GM23338 (cell line): ENCODE measurements around the gene SPATA2L. TPM values are rescaled to one million over a fixed set of nuclear protein-coding genes. Genes with fewer than 3 reads are reported as not detected.

ENCODE experiments used
- ATAC-seq: fragments of 200-7000 bp; cut with Tn5 transposase; 3 replicates; pipeline ENCODE4 v1.9.1; 2020
- DNase-seq: peaks from one replicate; pipeline ENCODE4 v3.0.0-alpha.2; 2015; ENCODE audit warnings: low spot score
- H2AFZ ChIP-seq: fragments of 200-600 bp; sonication (generic); 2 replicates; pipeline ENCODE4 v1.8.0; 2016; ENCODE audit warnings: antibody characterized with exemption, mild to moderate bottlenecking, moderate library complexity
- H3F3A ChIP-seq: fragments of 200-600 bp; sonication (generic); replicated peaks from 2 replicates; pipeline ENCODE4 v1.8.0; 2017; ENCODE audit warnings: antibody characterized with exemption, mixed run types, low read depth
- H3K27ac ChIP-seq: fragments of 200-600 bp; sonication (generic); 2 replicates; pipeline ENCODE4 v1.6.1; 2016; ENCODE audit warnings: low read depth
- H3K27me3 ChIP-seq: fragments of 200-600 bp; sonication (generic); 2 replicates; pipeline ENCODE4 v1.8.0; 2016; ENCODE audit warnings: mild to moderate bottlenecking, mixed run types, moderate library complexity; ENCODE audit not compliant: insufficient read depth
- H3K36me3 ChIP-seq: fragments of 200-600 bp; sonication (generic); 2 replicates; pipeline ENCODE4 v1.8.0; 2016; ENCODE audit warnings: mild to moderate bottlenecking; ENCODE audit not compliant: insufficient read depth
- H3K4me1 ChIP-seq: fragments of 200-600 bp; sonication (generic); 2 replicates; pipeline ENCODE4 v1.8.0; 2016; ENCODE audit warnings: mild to moderate bottlenecking, moderate library complexity; ENCODE audit not compliant: insufficient read depth
- H3K4me2 ChIP-seq: fragments of 200-600 bp; sonication (generic); 2 replicates; pipeline ENCODE4 v1.7.1; 2017; ENCODE audit warnings: mixed run types
- H3K4me3 ChIP-seq: fragments of 200-600 bp; sonication (generic); 2 replicates; pipeline ENCODE4 v1.6.1; 2016; ENCODE audit warnings: mixed run types
- H3K79me2 ChIP-seq: fragments of 200-600 bp; sonication (generic); replicated peaks from 2 replicates; pipeline ENCODE4 v1.8.0; 2017; ENCODE audit warnings: mild to moderate bottlenecking; ENCODE audit not compliant: insufficient read depth
- H3K9me2 ChIP-seq: fragments of 200-600 bp; sonication (generic); 2 replicates; pipeline ENCODE4 v1.8.0; 2017; ENCODE audit not compliant: insufficient read depth
- H4K20me1 ChIP-seq: fragments of 200-600 bp; sonication (generic); replicated peaks from 2 replicates; pipeline ENCODE4 v1.8.0; 2017; ENCODE audit warnings: mild to moderate bottlenecking; ENCODE audit not compliant: insufficient read depth
- H3K27ac Mint-ChIP-seq: 2 replicates; pipeline ENCODE4 v1.8.0; 2020; ENCODE audit warnings: inconsistent platforms, mild to moderate bottlenecking, moderate library complexity, mixed read lengths
- H3K27me3 Mint-ChIP-seq: 3 replicates; pipeline ENCODE4 v1.8.0; 2022; ENCODE audit warnings: low read depth, mild to moderate bottlenecking, moderate library complexity, mixed read lengths, inconsistent platforms; ENCODE audit not compliant: insufficient read depth, poor library complexity
- H3K36me3 Mint-ChIP-seq: 3 replicates; pipeline ENCODE4 v1.8.0; 2021; ENCODE audit warnings: low read depth, mild to moderate bottlenecking, inconsistent platforms, moderate library complexity, mixed read lengths
- H3K4me1 Mint-ChIP-seq: 3 replicates; pipeline ENCODE4 v1.8.0; 2020; ENCODE audit warnings: mild to moderate bottlenecking, inconsistent platforms, mixed read lengths
- H3K4me3 Mint-ChIP-seq: 3 replicates; pipeline ENCODE4 v1.8.0; 2021; ENCODE audit warnings: moderate library complexity, mild to moderate bottlenecking, inconsistent platforms, mixed read lengths
- H3K9me3 Mint-ChIP-seq: 3 replicates; pipeline ENCODE4 v1.8.0; 2020; ENCODE audit warnings: moderate library complexity, mild to moderate bottlenecking, inconsistent platforms, mixed read lengths
- EZH2 ChIP-seq: fragments of 200-600 bp; sonication (generic); IDR thresholded peaks from one replicate; pipeline ENCODE4 v1.8.0; 2017; ENCODE audit warnings: antibody characterized with exemption, mild to moderate bottlenecking, low read depth; ENCODE audit not compliant: unreplicated experiment
- EZH2phosphoT487 ChIP-seq: fragments of 200-600 bp; sonication (generic); IDR thresholded peaks from one replicate; pipeline ENCODE4 v1.8.1; 2018; ENCODE audit warnings: antibody characterized with exemption; ENCODE audit not compliant: unreplicated experiment
- JUNB ChIP-seq: IDR thresholded peaks from one replicate; pipeline ENCODE4 v1.6.1; 2016; ENCODE audit warnings: antibody characterized with exemption; ENCODE audit not compliant: unreplicated experiment
- NANOG ChIP-seq: IDR thresholded peaks from 2 replicates; pipeline ENCODE4 v1.6.1; 2016; ENCODE audit warnings: antibody characterized with exemption, borderline replicate concordance
- STAT1 ChIP-seq: IDR thresholded peaks from one replicate; pipeline ENCODE4 v1.6.1; 2016; ENCODE audit warnings: antibody characterized with exemption; ENCODE audit not compliant: unreplicated experiment
- ZNF114 ChIP-seq: fragments of 250-450 bp; sonication (Bioruptor Pico); IDR thresholded peaks from 2 replicates; pipeline ENCODE4 v1.5.0; 2020; ENCODE audit warnings: mild to moderate bottlenecking, moderate library complexity
- ZNF331 ChIP-seq: fragments of 250-450 bp; sonication (Bioruptor Pico); IDR thresholded peaks from 2 replicates; pipeline ENCODE4 v1.5.0; 2020; ENCODE audit warnings: low read depth, mild to moderate bottlenecking, moderate library complexity
- polyA plus RNA-seq: library from polyadenylated mRNA; unstranded; fragments of >200 nt; fragmentation: Nextera tagmentation; extraction: Ambion mirVana; gene quantifications from 2 replicates; pipeline ENCODE4 v1.2.1, GENCODE V29; 2016
- total RNA-seq: library from RNA; depleted of rRNA; stranded (reverse); fragments of >200 nt; shearing (Covaris generic); gene quantifications from 2 replicates; pipeline ENCODE4 v1.2.3, GENCODE V29; 2014
- TF ChIP-seq, protein P1 (sequence below): IDR thresholded peaks from one replicate; pipeline ENCODE4 v1.6.1; 2018; ENCODE audit warnings: antibody characterized with exemption; ENCODE audit not compliant: unreplicated experiment
- TF ChIP-seq, protein P2 (sequence below), 2 experiments: fragments of 200-600 bp in 1 of 2; sonication (generic) in 1 of 2; conservative IDR thresholded peaks; 2 replicates each; pipeline versions ENCODE4 v1.5.1 to v1.6.1; 2016 to 2017; ENCODE audit warnings: antibody characterized with exemption in 2 of 2, low read depth in 2 of 2, mild to moderate bottlenecking in 2 of 2, moderate library complexity in 1 of 2
- TF ChIP-seq, protein P3 (sequence below): IDR thresholded peaks from 2 replicates; pipeline ENCODE4 v1.6.1; 2016; ENCODE audit warnings: antibody characterized with exemption

SPATA2L gene
- total and polyA plus RNA-seq, 2 experiments from 2014 or later = 6.9 to 26.2 TPM

DNA sequence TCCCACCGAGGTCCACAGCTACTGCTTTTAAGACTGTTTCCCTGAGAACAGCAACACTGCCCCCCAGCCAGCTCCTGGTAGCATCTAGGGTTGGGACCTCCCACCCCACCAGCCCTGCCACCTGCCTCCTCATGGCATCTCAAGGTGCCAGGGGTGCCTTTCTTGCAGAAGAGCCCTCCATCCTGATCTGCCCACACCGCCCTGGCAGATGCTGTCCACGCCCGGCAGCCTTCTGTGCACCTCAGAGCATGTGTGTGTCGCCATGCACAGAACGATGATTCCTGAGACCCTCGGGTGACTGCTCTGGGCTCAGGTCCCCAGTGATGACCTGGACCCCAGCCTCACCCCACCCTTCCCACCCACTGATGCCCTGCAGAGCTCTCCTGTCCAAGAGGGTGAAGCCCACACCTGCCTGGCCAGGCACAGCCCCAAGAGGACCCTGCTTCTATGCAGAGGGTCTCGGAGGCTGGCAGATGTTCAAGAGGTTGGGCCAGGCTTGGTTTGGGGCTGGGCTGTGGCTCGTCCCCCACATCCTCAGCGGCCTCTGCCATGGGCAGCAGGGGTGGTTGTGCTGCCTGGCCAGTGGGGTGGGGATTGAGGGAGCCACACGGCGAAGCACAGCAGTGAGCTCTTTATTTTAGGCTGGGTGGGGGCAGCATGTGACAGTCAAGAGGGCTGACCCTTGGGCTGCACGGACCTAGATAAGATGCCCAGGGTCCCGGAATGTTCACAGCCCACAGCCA is 5.2 kb upstream of the SPATA2L start (continued):
- TF ChIP-seq, protein P1, sequence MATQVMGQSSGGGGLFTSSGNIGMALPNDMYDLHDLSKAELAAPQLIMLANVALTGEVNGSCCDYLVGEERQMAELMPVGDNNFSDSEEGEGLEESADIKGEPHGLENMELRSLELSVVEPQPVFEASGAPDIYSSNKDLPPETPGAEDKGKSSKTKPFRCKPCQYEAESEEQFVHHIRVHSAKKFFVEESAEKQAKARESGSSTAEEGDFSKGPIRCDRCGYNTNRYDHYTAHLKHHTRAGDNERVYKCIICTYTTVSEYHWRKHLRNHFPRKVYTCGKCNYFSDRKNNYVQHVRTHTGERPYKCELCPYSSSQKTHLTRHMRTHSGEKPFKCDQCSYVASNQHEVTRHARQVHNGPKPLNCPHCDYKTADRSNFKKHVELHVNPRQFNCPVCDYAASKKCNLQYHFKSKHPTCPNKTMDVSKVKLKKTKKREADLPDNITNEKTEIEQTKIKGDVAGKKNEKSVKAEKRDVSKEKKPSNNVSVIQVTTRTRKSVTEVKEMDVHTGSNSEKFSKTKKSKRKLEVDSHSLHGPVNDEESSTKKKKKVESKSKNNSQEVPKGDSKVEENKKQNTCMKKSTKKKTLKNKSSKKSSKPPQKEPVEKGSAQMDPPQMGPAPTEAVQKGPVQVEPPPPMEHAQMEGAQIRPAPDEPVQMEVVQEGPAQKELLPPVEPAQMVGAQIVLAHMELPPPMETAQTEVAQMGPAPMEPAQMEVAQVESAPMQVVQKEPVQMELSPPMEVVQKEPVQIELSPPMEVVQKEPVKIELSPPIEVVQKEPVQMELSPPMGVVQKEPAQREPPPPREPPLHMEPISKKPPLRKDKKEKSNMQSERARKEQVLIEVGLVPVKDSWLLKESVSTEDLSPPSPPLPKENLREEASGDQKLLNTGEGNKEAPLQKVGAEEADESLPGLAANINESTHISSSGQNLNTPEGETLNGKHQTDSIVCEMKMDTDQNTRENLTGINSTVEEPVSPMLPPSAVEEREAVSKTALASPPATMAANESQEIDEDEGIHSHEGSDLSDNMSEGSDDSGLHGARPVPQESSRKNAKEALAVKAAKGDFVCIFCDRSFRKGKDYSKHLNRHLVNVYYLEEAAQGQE = no peak
- TF ChIP-seq, protein P2, sequence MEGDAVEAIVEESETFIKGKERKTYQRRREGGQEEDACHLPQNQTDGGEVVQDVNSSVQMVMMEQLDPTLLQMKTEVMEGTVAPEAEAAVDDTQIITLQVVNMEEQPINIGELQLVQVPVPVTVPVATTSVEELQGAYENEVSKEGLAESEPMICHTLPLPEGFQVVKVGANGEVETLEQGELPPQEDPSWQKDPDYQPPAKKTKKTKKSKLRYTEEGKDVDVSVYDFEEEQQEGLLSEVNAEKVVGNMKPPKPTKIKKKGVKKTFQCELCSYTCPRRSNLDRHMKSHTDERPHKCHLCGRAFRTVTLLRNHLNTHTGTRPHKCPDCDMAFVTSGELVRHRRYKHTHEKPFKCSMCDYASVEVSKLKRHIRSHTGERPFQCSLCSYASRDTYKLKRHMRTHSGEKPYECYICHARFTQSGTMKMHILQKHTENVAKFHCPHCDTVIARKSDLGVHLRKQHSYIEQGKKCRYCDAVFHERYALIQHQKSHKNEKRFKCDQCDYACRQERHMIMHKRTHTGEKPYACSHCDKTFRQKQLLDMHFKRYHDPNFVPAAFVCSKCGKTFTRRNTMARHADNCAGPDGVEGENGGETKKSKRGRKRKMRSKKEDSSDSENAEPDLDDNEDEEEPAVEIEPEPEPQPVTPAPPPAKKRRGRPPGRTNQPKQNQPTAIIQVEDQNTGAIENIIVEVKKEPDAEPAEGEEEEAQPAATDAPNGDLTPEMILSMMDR (conservative IDR thresholded peaks at IDR 0.05; ENCODE audit: low read depth in 2 of 2) = no peak
- TF ChIP-seq, protein P3, sequence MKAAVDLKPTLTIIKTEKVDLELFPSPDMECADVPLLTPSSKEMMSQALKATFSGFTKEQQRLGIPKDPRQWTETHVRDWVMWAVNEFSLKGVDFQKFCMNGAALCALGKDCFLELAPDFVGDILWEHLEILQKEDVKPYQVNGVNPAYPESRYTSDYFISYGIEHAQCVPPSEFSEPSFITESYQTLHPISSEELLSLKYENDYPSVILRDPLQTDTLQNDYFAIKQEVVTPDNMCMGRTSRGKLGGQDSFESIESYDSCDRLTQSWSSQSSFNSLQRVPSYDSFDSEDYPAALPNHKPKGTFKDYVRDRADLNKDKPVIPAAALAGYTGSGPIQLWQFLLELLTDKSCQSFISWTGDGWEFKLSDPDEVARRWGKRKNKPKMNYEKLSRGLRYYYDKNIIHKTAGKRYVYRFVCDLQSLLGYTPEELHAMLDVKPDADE = no peak
- TF ChIP-seq ZNF331 (CRISPR knock-in tag) (no peak), STAT1 (no peak), ZNF114 (CRISPR knock-in tag) (no peak), NANOG (no peak), EZH2phosphoT487 (no peak)

DNA sequence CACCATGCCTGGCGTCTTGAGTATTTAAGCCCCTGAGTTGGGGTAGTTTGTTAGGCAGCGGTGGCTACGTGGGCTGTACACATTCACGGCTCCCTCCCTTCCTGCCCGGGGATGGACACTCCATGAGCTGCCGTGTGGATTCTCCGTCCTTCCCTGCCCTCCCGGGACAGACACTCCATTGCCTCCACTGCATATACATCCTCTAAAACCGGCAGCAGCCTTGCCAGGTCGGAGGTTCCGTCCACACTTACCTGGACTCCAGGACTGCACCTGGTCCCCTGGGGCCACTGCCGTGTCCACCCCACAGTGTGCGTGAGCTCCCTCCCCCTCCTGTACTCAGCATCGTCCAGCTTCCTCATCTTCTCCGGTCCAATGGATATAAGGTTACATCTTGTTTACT is 3.5 kb upstream of the SPATA2L start:
- DNase-seq (no peak), ATAC-seq (no peak)
- Mint-ChIP-seq H3K27ac (no peak overlapping the region), H3K4me3 (no peak overlapping the region; the same call in 2 of the 3 replicates), H3K9me3 (no peaks in the 10 kb centered on the region), H3K27me3 (peaks cover 31% of the 10 kb centered on the region), H3K4me1 (peaks cover 13% of the 10 kb centered on the region), H3K36me3 (no peaks in the 10 kb centered on the region)
- Histone ChIP-seq H3K27ac (no peak overlapping the region), H3K9me2 (no peaks in the 10 kb centered on the region), H4K20me1 (no peaks in the 10 kb centered on the region), H3K4me1 (peaks cover 12% of the 10 kb centered on the region), H2AFZ (no peak overlapping the region), H3K4me2 (no peak overlapping the region), H3K27me3 (peaks cover 23% of the 10 kb centered on the region; the same call in 1 of the 2 replicates), H3K36me3 (no peaks in the 10 kb centered on the region), H3K79me2 (no peaks in the 10 kb centered on the region), H3F3A (0 out of 2 replicates have a peak, but pooled peaks cover 14% of the 10 kb centered on the region), H3K4me3 (no peak overlapping the region)
- TF ChIP-seq, protein P1 = no peak
- no peak for TF ChIP-seq ZNF331 (CRISPR knock-in tag)
- TF ChIP-seq ZNF114 (CRISPR knock-in tag) = no peak
- TF ChIP-seq, protein P3 = no peak
- TF ChIP-seq JUNB = no peak
- TF ChIP-seq NANOG = no peak
- no peak for TF ChIP-seq EZH2
